ENCODE measurements around the gene SGIP1.
A peak's percentile ranks its signal among the peaks of the same experiment; 100 is the strongest.

Gene SGIP1

DNA sequence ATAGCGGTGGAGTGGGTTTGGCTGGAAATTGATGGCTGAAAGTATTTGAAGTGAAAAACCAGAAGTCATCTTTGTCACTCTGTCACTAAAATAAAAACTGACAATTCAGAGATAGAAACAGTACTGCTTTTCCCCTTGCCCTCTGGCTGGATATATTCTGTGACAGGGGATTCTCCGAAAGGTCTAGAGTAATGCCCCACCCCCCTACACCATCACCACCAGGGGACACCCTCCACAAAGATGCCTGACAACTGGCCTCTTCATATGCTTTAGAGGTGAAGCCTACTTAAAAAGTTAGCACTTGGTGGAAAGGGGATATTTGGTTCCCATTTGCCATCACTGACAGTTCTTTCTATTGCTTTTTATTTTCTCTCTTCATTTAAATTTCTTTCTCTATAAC lies 73.5 kb downstream of the SGIP1 start:
- no peak for DNase-seq (ENCODE audit: low spot score)

DNA sequence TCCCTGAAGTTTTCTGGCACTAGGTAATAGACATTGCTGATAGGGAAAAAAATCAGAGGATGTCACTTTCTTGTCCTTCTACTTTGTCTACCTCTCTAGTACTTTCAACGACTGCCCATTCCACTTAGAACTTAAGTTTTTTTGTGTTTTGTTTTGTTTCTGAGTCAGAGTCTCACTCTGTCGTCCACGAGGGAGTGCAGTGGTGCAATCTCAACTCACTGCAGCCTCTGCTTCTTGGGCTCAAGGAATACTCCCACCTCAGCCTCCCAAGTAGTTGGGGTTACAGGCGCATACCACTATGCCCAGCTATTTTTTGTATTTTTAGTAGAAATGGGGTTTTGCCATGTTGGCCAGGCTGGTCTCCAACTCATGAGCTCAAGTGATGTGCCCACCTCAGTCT lies 79.2 kb downstream of the SGIP1 start:
- DNase-seq (ENCODE audit: low spot score), result no peak

DNA sequence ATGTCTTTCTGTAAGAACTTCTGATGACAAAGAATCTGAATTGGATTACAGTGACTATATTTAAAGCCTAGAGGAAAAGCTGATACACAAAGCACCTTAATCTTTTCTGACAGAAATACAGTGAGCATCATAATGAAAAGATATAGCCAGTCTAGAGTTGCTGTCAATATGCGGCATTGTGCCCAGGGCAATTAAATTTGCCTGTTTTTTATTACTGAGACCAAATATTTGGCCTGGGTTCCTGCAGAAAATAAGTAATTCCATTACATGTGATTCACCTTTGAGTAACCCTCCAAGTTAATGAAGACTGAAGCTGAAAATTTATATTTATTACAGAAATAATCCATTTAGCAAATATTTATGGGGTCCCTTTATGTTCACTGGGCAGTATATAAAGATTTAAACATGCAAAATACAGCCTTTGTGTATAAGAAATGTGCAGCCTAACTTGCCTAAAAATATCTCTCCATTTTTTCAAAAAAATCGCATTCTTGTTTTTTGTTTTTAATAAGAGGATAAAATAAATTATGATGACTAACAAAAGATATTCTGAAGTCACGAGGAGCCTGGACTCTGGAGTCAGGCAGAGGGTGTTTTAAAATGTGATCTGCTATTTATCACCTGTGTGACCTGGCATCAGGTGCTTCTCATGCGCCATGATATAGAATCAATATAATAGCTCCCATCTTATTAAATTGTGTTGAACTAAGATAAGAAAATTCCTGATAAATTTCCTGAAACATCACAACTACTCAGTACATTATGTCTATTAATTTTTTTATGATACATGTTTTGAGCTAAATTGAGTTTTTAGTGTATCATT lies 83.6 kb downstream of the SGIP1 start:
- DNase-seq (ENCODE audit: low spot score), result no peak

DNA sequence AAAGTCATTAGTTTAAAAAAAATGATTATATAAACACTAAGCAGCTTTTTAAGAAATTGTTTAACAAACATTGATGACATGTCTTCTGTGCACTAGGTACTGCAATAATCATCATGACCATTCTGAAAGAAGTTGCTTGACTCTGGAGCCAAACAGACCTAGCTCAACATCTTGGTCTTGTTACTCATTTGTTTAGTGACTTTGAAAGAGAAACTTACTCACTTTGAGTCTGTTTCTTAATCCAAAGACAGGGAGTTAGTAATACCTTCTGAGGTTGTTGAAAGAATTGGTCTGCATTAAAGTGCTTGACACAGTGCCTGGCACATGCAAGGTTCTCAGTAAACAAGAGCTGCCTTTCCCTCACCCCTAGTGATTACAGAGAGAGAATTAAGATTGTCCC lies 84.4 kb downstream of the SGIP1 start:
- no peak for DNase-seq (ENCODE audit: low spot score)

DNA sequence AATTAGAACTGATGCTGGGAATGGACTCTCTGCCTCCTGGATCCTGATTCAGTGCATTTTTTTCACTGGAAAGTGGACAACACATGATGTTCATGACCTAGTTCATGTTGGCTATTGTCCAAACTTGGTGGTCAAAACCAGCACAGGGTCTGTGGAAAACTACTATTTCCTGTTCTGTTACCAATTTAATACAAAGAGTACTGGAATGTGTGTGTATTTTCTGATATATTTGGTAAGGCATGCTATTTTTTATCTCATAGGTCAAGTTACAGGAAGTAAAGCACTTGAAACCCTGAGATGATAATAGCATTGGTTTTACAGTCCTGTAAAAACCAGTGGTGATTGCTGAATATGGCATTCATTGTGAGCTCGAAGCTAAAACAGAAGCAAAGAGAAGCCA lies 89.9 kb downstream of the SGIP1 start:
- no peak for DNase-seq (ENCODE audit: low spot score)

DNA sequence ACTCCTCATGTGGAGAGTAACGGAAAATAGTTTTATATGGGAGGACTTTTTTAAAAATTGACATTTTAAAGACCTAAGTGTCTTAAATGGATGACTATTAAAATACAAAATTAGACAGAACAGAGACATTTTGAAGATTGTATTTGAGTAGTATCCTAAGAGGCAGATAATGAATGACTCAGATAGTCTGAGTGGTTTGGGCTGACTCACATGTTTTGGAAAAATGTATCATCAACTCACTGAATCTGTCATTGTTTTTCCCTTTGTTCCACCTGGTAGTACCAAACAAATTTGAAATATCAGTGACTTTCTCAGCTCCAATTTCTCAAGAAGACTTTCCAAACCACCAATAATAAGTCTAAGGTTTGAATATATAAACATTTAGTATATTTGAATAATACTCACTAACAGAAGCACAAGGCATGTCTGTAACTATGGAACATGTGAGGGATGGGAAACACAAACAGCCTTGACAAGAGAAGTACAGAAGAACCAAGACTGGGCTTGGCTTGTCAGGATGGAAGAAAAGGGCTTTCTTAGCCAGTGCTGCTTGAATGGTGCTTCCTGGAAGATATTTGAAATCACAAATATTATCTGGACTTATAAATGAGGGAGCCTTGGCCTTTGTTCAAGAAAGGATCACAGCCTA lies 90.6 kb downstream of the SGIP1 start:
- DNase-seq (ENCODE audit: low spot score), result no peak

DNA sequence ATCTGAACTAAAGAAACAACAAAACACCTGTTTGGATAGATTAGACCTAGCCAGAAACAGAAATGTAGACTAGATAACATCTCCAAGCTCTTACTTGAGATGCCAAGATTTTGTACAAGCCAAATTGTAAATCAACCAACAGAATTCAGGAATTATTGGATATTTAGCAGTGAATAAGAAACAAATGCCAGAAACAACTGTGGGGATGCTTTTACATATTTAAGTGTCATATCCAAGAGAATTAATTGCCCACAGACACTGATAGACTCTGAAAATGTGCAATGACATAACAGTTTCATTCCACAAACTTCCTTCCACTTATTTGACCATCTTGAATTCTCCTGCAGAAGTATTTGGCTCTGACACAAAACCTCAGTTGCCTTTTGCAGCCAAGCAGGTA lies 92.3 kb downstream of the SGIP1 start:
- DNase-seq (ENCODE audit: low spot score), result no peak

DNA sequence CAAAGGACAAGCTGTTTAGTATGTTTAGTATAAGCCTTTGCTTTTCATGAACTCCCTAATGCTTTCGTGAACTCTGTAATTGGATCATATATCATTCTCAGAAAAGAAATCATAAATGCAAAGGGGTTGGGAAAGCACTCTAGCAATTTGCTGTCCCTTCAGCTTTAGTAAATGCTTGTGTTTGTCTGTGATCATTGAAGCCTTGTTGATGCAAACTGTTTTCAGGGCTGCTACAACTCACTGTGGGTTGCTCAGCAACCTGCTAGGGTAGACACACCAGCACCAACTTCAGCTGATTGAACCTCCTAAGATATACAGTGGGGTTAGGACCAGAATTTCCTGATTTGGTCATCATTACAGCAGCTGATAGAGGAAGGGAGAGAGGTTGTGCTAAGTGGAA lies 95.0 kb downstream of the SGIP1 start:
- DNase-seq (ENCODE audit: low spot score), result no peak

DNA sequence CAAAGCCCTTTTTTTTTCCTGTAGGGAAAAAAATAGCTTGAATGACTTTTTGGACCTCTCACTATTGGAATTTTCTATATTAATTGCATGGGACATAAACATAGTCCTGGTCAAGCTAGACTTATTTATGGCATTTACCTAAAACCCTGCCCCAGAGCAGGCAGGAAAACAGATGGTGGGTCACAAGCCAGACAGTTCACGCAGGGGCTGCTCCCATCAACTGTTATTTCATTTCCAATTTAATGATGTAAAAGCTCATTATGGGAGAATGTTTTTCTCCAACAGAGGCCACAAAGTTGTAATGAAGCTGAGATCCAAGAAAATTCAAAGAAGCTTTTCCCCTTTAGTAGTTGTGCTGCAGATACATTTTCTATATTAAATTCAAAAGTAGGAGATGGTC lies 99.2 kb downstream of the SGIP1 start:
- DNase-seq (ENCODE audit: low spot score), result no peak

DNA sequence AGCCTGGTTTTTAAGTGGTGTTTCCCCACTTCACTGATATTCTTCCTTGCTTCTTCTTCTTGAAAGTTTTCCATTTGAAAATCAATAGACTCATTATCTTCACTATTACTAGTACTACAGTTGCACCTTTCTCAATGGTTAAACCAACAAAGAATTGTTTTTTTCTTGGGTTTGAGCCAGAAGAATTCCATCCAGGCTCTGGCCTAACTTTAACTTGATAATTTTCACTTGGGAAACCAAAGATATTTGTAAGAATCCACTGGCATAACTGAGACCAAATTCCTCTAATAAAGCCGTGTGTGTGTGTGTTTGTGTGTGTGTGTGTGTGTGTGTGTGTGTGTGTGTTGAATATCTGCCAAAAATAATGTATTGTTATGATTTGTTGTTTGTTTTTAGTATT lies 103.2 kb downstream of the SGIP1 start:
- DNase-seq (ENCODE audit: low spot score), result no peak

DNA sequence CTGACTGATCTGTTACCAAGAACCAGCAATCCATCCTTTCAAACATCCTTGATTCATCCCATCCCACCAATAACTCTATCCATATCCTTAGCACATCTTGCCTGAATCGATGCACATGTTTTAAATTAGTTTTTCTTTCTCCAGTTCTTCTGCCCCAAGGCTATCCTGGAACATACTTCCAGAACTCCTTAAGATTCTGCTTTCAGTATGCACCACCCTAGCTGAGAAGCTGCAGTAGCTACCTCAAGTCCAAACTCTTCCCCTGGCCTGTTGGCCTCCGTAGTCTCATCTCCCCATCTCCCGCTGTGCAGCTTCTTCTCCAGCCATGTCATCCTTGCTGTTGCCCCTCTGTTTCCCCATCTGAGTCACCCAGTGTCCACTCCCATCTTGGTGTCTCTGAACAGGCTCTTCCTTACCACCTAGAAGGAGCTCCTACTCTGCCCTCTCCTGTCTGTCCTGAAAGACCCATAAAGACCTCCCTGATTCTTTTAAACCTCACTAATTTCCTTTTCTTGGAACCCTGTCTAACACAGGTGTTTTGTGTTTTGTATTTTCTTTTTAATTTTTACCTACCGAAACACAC lies 108.0 kb downstream of the SGIP1 start:
- DNase-seq (ENCODE audit: low spot score), result no peak

DNA sequence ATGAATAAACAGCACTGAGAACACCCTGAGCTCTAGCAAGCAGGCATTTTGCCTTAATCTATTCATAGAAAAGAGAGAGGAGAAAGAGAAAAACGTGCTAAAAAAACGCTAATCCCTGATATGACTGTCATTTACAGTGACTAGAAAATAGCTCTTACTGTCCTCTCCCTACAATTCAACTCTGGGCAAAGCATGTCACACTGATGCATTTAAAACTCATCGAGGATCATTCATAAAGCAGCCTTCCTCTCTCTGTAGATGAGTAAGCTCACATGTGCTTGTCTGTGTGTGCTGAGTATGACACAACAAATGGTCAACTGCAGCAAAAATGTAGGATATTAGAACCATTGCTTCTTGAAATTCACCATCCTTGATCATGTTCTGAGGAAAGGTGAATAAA lies 109.0 kb downstream of the SGIP1 start:
- DNase-seq (ENCODE audit: low spot score), result no peak

DNA sequence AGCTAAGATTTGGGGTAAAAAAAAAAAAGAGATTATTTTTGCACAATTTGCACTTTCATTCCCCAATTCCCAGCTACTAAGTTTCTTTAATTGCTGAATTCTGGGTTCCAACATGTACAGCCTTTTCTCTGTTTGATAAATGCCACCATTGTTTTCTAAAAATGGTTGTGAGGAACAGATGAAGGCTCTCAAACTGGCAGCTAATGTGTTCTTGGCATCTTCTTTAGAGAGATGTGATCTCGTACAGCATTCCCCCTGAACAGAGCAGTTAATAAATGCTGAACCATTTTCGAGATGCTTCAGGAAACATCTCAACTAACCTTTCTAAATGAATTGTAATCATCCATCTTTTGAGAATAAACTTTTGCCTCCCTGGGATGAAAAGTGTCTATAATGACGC lies 110.4 kb downstream of the SGIP1 start:
- DNase-seq (ENCODE audit: low spot score), result peak; percentile 21

DNA sequence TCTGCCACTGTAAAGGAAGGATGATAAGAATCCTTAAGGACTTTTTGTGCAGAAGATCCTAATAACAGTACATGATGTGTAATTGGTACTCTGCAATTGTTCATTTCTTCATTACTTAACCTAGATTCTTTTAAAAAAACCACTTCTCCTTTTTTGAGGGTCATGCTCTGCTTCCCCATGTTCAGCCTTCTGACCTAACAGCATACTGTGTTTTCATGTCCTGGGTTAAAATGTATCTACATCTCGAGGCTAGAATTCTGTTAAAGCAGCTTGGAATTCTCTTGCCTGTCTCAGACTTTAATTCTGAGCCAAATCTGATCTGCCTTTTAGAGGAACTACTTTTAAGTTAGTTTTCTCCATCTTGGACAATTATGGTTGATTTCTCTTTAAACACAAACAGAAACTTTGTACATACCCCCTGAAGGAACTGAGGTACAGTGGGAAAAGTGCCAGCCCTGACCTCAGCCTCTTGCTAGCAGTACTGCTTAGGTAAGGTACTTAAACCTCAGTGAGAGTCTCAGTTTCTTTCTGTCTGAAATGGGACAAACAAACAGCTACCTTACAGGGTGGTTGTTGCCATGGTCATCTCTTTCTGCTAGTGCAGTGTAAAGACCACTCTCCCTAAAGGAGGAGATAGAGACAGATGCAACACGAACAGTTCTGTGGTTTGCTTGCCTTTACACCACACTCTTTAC lies 115.1 kb downstream of the SGIP1 start:
- no peak for DNase-seq (ENCODE audit: low spot score)

DNA sequence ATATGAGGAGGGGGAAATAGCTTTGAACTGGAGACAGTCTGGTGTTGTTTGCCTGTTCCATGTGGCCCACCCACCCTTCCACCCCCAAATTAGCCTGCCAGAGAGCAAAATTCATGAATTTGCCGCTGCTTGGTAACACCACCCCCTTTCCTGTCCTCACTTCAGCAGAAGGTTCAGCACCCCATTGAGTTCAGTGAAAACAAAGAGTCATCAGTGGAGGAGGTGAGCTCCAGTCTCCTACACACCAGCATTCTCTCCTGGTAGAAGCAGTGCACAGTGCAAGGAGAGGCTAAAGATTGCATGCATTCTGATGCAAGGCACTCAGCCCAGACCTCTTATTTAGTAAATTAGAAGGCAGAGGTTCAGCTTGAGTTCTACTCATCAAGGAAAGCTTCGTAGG lies 118.6 kb downstream of the SGIP1 start:
- peak; percentile 78 for DNase-seq (ENCODE audit: low spot score)

DNA sequence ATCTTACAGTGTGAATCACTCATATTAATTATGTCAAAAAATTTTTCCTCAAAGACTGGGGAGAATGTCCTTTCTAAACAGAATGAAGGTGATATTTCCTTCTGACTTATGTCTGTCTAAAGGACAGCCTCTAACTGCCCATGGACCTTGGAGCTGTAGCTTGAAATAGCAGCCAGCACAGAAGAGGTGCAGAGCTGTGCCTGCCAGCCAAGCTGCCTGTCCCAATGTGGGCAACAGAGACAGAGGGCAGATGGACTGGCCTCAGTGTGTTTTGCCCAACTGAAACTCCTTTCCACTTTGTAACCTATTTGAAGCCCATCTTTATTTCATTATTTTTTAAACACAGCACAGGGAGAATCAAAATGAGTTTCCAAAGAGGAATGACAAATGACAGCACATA lies 120.7 kb downstream of the SGIP1 start:
- DNase-seq (ENCODE audit: low spot score), result no peak

DNA sequence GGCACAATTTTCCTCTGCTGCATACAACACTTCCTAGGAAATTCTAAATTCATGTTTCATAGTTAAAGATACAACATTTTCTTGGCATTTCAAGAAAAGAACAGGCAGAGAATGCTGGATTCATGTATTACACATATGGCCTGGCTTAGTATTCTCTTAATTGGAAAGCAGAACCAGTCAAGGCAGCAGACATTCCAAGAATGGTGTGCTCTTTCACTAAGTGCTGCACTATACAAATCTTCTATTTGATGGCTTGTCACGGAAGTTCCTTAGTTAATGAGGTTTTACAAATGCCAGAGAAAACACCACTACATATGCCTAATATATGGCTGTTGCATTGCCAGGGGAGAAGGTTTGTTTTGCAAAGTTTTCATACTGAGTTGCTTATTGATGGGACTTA lies 137.5 kb downstream of the SGIP1 start:
- no peak for DNase-seq (ENCODE audit: low spot score)

DNA sequence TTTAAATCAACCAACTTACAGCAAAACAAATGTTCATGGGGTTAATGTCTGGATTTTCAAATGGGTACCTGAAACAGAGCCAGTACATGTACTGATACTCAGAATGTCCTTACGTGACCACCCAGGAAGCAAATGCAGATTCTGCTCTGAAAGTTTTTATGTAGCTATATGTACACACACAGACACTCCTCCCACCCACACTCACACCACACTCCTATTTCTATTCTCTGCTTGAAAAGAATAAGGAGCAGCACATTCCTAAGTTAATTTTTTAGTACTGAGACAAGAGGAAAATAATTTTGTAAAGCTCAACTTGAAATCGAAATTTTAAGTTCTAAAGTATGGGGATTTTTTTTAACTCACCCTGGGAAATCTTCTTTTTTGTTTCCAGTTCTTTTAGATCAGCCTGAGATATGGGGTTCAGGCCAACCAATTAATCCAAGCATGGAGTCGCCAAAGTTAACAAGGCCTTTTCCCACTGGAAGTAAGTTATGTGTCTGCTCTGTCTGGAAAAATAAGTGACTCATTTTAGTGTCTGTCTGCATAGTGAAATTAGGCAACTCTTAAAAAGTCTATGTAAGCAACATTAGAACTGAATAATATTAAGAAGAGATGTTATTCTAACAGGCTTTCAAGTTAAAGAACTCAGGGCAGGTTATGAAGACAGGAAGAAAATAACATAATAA lies 142.8 kb downstream of the SGIP1 start:
- DNase-seq (ENCODE audit: low spot score), result no peak

DNA sequence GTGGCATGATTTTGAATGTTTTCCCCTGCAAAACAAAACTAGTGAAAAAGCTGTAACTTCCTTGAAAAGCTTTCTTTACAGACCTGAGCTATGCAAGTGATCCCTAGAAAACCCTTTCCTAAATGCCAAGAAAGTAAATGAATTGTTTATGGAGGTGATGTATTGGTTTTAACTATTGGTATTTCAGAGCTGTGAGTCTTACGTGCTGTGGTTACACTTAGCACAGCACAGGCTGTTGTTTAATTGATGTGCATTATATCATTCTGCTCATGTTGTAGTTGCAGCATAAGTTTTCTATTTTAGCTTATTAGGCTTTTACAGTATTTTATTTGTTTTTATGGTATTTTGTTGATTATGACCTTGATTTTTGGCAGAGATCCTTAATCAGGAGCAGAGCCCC lies 144.2 kb downstream of the SGIP1 start:
- DNase-seq (ENCODE audit: low spot score), result no peak

DNA sequence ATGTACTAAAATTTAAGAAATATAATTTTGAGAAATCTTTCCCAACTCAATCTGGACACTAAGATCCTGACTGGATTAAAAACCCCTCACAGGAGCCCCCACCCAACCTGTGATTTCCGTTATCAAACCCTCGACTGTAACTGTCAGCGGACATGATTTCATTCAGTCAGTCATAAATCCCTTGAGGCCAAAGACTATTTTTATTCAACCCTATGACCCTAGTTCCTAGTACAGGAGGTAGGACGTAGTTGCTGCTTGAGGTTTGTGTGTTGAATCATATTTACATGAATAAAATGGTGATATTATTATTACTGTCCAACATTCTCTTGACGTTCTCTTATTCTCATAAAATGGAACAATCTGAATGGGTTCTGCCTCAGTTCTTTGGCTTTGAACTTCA lies 145.2 kb downstream of the SGIP1 start:
- no peak for DNase-seq (ENCODE audit: low spot score)

DNA sequence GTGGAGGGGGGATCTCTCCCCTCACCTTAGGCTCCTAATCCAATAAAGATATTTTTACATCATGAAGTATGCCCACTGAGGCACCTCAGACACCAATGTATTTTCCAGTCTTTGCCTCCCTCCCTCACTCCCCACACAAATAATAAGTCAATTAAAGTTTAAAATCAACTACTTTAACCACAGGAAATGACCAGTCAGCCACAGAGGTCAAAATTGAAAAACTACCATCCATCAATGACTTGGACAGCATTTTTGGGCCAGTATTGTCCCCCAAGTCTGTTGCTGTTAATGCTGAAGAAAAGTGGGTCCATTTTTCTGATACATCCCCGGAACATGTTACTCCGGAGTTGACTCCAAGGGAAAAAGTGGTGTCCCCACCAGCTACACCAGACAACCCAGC lies 147.7 kb downstream of the SGIP1 start:
- DNase-seq (ENCODE audit: low spot score), result no peak

DNA sequence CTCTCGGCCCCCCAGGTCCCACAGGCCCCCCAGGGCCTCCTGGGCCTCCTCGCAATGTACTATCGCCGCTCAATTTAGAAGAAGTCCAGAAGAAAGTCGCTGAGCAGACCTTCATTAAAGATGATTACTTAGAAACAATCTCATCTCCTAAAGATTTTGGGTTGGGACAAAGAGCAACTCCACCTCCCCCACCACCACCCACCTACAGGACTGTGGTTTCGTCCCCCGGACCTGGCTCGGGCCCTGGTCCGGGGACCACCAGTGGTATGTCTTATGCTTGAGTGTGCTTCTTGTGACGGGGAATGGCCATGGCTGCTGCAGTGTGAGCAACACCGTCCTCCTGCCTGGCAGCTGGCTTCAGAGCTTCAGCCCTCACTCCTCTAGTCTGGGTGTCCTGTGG lies 148.2 kb downstream of the SGIP1 start:
- no peak for DNase-seq (ENCODE audit: low spot score)
